ENCODE data around the gene BCAN.

BCAN gene

GRCh38 chr1:156676820-156677615 lies 35.1 kb downstream of the BCAN start, which contains the start of gene NES:
NES (minus strand) TSS chr1:156677407; CDS start chr1:156677264, 143 bp downstream.
- DNase-seq = peak in 43 of 56 donors; percentile 18 to 75 (median 39)

GRCh38 chr1:156677616-156678596 lies 36.0 kb downstream of the BCAN start:
- peak in 47 of 56 donors; percentile 9 to 82 (median 45) for DNase-seq

GRCh38 chr1:156680056-156680455 lies 38.1 kb downstream of the BCAN start:
- no peak for DNase-seq

GRCh38 chr1:156681196-156681960 lies 39.5 kb downstream of the BCAN start:
- DNase-seq = no peak

GRCh38 chr1:156682166-156682890 lies 40.4 kb downstream of the BCAN start:
- DNase-seq = no peak

GRCh38 chr1:156684227-156684782 lies 42.4 kb downstream of the BCAN start:
- no peak for DNase-seq

GRCh38 chr1:156689035-156689952 lies 47.4 kb downstream of the BCAN start:
- peak in 48 of 56 donors; percentile 9 to 79 (median 42) for DNase-seq

GRCh38 chr1:156689953-156690674 lies 48.2 kb downstream of the BCAN start:
- no peak for DNase-seq

GRCh38 chr1:156690675-156691036 lies 48.7 kb downstream of the BCAN start:
- no peak for DNase-seq

GRCh38 chr1:156691191-156691590 lies 49.3 kb downstream of the BCAN start:
- DNase-seq = no peak

- DNase-seq = no peak
Observed at GRCh38 chr1:156691665-156692440, 49.9 kb downstream of the BCAN start.

- no peak for DNase-seq
Observed at GRCh38 chr1:156692441-156692924, 50.6 kb downstream of the BCAN start.

- DNase-seq = no peak
Observed at GRCh38 chr1:156692925-156693847, 51.3 kb downstream of the BCAN start.

- no peak for DNase-seq
Observed at GRCh38 chr1:156693848-156694689, 52.2 kb downstream of the BCAN start.

- no peak for DNase-seq
Observed at GRCh38 chr1:156694690-156694962, 52.7 kb downstream of the BCAN start.

- DNase-seq = no peak
Observed at GRCh38 chr1:156696755-156697154, 54.8 kb downstream of the BCAN start.
